GM12865 (cell line): Measurements from ENCODE around the gene DCT.

Experiments used
- DNase-seq: peaks from one replicate; pipeline ENCODE4 v3.0.0; 2010; ENCODE audit warnings: low read depth
- H3K4me3 ChIP-seq: 2 replicates; pipeline ENCODE4 v1.5.1; 2011; ENCODE audit warnings: mild to moderate bottlenecking, low read depth, low read length, control low read depth
- CTCF ChIP-seq: IDR thresholded peaks from 2 replicates; pipeline ENCODE4 v1.5.1; 2011; ENCODE audit warnings: low read length, control low read depth, low read depth, inconsistent platforms; ENCODE audit not compliant: insufficient read depth; ENCODE audit errors: missing control alignments

DCT gene

GRCh38 chr13:94483970-94484369 lies 4.5 kb upstream of the DCT start:
- H3K4me3 ChIP-seq, result no peak overlapping the region
- TF ChIP-seq CTCF, result no peak
- DNase-seq, result no peak

GRCh38 chr13:94481941-94482340 lies 2.5 kb upstream of the DCT start:
- DNase-seq, result no peak
- H3K4me3 ChIP-seq, result no peak overlapping the region
- no peak for TF ChIP-seq CTCF

GRCh38 chr13:94480672-94481145 lies 1.2 kb upstream of the DCT start:
- no peak for TF ChIP-seq CTCF
- no peak for DNase-seq

GRCh38 chr13:94478913-94479312 lies 569 bp downstream of the DCT start:
- no peak for DNase-seq
- TF ChIP-seq CTCF, result no peak
- H3K4me3 ChIP-seq, result no peak overlapping the region

More at GRCh38 chr13:94480672-94481145, 1.2 kb upstream of the DCT start:
- H3K4me3 ChIP-seq, result no peak overlapping the region

- DNase-seq, result no peak
- H3K4me3 ChIP-seq, result no peak overlapping the region
- no peak for TF ChIP-seq CTCF
Observed at GRCh38 chr13:94470126-94470525, 9.4 kb downstream of the DCT start.

GRCh38 chr13:94464771-94465170 lies 14.7 kb downstream of the DCT start:
- no peak for DNase-seq
- no peak for TF ChIP-seq CTCF
- no peak overlapping the region for H3K4me3 ChIP-seq

GRCh38 chr13:94462670-94463069 lies 16.8 kb downstream of the DCT start:
- H3K4me3 ChIP-seq, result no peak overlapping the region
- no peak for DNase-seq
- no peak for TF ChIP-seq CTCF
